A673 (cell line): ENCODE data around the gene MOV10. TPM values are rescaled to one million over a fixed set of nuclear protein-coding genes. Genes with fewer than 3 reads are reported as not detected.
A peak's percentile ranks its signal among the peaks of the same experiment; 100 is the strongest.

Source experiments
- BruUV-seq: library from RNA; stranded (reverse); fragments of 400-500 nt; replicated peaks from 2 replicates; lab custom pipeline; 2021; lab: Mats Ljungman, UMichigan
- CTCF ChIA-PET: fragments of 300-600 bp; sonication (Branson Sonifier 250); formaldehyde crosslinking; loops from one replicate; lab custom pipeline; 2022; ENCODE audit warnings: antibody characterized with exemption; lab: Charles Lee
- POLR2A ChIA-PET: fragments of 300-600 bp; sonication (Branson Sonifier 250); formaldehyde crosslinking; loops from one replicate; lab custom pipeline; 2022; ENCODE audit warnings: antibody characterized with exemption; ENCODE audit not compliant: low non-redundant PET; lab: Charles Lee
- DNase-seq: peaks from one replicate; pipeline ENCODE4 v3.0.0-alpha.2; 2015; ENCODE audit warnings: low spot score
- H3K27ac ChIP-seq: fragments of 200-600 bp; sonication (generic); 2 replicates; pipeline ENCODE4 v1.5.1; 2016; ENCODE audit warnings: mixed run types, low read depth, mild to moderate bottlenecking, mixed read lengths, antibody characterized with exemption, low read length; ENCODE audit not compliant: poor library complexity, severe bottlenecking
- H3K27me3 ChIP-seq: fragments of 200-600 bp; sonication (generic); replicated peaks from 2 replicates; pipeline ENCODE4 v1.6.1; 2017; ENCODE audit warnings: mixed run types, low read depth, mild to moderate bottlenecking, mixed read lengths, antibody characterized with exemption, low read length; ENCODE audit not compliant: insufficient read depth, poor library complexity
- H3K36me3 ChIP-seq: fragments of 200-600 bp; sonication (generic); 2 replicates; pipeline ENCODE4 v1.6.1; 2016; ENCODE audit warnings: mixed run types, mild to moderate bottlenecking, mixed read lengths, antibody characterized with exemption, low read length; ENCODE audit not compliant: insufficient read depth, poor library complexity, severe bottlenecking
- H3K4me1 ChIP-seq: fragments of 200-600 bp; sonication (generic); 2 replicates; pipeline ENCODE4 v1.6.1; 2017; ENCODE audit warnings: mixed run types, mild to moderate bottlenecking, mixed read lengths, antibody characterized with exemption, low read length; ENCODE audit not compliant: insufficient read depth, poor library complexity, severe bottlenecking
- H3K4me3 ChIP-seq: fragments of 200-600 bp; sonication (generic); 2 replicates; pipeline ENCODE4 v1.5.1; 2016; ENCODE audit warnings: low read depth, mixed run types, mild to moderate bottlenecking, mixed read lengths, low read length; ENCODE audit not compliant: poor library complexity, severe bottlenecking
- H3K9me3 ChIP-seq: fragments of 200-600 bp; sonication (generic); 2 replicates; pipeline ENCODE4 v1.6.1; 2016; ENCODE audit warnings: mixed run types, low read depth, mild to moderate bottlenecking, mixed read lengths, antibody characterized with exemption, low read length; ENCODE audit not compliant: poor library complexity, severe bottlenecking
- EZH2 ChIP-seq: fragments of 200-600 bp; sonication (generic); IDR thresholded peaks from 2 replicates; pipeline ENCODE4 v1.6.1; 2017; ENCODE audit warnings: borderline replicate concordance, low read depth, mild to moderate bottlenecking, mixed read lengths, antibody characterized with exemption, low read length; ENCODE audit not compliant: poor library complexity, severe bottlenecking
- intact Hi-C: fragments of 100-400 bp; cut with micrococcal nuclease; formaldehyde crosslinking; loops from one replicate; pipeline ENCODE4 v1.10.0; 2022; ENCODE audit not compliant: unreplicated experiment
- total RNA-seq: library from RNA; stranded (reverse); gene quantifications from 2 replicates; pipeline ENCODE4 v1.2.3, GENCODE V29; 2021
- TF ChIP-seq, protein P1 (sequence below): fragments of 300-800, 200-600 bp; sonication (generic); conservative IDR thresholded peaks from 2 replicates; pipeline ENCODE4 v1.5.1; 2017; ENCODE audit warnings: low read depth, mild to moderate bottlenecking, antibody characterized with exemption, low read length, moderate library complexity, mixed read lengths

MOV10 gene
- total RNA-seq, 1 experiment from 2014 or later = 87.1 TPM

DNA sequence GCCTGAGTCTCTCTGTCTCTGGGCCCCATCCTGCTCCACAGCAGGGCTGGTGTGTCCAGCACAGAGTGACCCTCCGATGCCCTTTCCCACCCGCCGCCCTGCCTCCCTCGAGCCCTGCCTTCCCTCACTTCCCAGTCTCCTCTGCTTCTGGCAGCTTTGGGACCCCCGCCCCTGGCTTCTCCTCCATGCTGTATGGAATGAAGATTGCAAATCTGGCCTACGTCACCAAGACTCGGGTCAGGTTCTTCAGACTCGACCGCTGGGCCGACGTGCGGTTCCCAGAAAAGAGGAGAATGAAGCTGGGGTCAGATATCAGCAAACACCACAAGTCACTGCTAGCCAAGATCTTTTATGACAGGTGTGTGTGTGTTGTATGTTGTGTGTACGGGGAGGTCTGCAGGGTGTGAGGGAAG is 14.3 kb downstream of the MOV10 start:
- Histone ChIP-seq H3K9me3 (no peaks in the 10 kb centered on the region), H3K36me3 (peaks cover 24% of the 10 kb centered on the region), H3K4me3 (no peak overlapping the region), H3K27ac (no peak overlapping the region), H3K27me3 (no peaks in the 10 kb centered on the region), H3K4me1 (no peaks in the 10 kb centered on the region)
- ChIA-PET POLR2A (interaction anchor here (0.5 kb wide), 1 partner anchor 16 kb away, joined by 3 read pairs; no protein-coding TSS in a partner anchor), CTCF (no interaction called here)
- TF ChIP-seq, protein P1, sequence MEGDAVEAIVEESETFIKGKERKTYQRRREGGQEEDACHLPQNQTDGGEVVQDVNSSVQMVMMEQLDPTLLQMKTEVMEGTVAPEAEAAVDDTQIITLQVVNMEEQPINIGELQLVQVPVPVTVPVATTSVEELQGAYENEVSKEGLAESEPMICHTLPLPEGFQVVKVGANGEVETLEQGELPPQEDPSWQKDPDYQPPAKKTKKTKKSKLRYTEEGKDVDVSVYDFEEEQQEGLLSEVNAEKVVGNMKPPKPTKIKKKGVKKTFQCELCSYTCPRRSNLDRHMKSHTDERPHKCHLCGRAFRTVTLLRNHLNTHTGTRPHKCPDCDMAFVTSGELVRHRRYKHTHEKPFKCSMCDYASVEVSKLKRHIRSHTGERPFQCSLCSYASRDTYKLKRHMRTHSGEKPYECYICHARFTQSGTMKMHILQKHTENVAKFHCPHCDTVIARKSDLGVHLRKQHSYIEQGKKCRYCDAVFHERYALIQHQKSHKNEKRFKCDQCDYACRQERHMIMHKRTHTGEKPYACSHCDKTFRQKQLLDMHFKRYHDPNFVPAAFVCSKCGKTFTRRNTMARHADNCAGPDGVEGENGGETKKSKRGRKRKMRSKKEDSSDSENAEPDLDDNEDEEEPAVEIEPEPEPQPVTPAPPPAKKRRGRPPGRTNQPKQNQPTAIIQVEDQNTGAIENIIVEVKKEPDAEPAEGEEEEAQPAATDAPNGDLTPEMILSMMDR = no peak
- no peak for TF ChIP-seq EZH2
- DNase-seq = no peak
- intact Hi-C loops = no loop called here
- BruUV-seq = no TSS peak

DNA sequence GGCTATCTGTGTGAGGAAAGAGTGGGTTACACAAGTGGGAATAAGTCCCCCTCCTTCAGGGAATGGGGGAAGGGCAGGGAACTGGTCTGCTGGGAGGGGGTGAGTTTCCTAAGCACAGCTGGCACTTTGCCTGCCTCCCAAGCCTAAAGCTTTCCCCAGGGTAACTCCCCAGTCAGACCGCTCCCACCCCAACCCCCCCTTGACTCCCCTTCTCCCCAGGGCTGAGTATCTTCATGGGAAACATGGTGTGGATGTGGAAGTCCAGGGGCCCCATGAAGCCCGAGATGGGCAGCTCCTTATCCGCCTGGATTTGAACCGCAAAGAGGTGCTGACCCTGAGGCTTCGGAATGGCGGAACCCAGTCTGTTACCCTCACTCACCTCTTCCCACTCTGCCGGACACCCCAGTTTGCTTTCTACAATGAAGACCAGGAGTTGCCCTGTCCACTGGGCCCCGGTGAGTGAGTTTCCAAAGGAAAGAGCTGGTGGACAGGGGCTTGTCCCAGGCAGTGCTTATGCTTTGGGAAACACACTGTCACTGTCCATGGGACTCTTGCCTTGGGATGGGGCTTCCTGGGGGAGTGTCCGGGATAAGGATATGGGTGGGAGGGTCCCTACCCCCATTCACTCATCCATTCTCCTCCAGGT is 14.9 kb downstream of the MOV10 start:
- ChIA-PET POLR2A (no interaction called here), CTCF (no interaction called here)
- no peak overlapping the region for H3K27ac ChIP-seq
- TF ChIP-seq, protein P1 = no peak
- TF ChIP-seq EZH2 = no peak
- no peaks in the 10 kb centered on the region for H3K4me1 ChIP-seq
- BruUV-seq = TSS peak; percentile 20
- H3K27me3 ChIP-seq = no peaks in the 10 kb centered on the region
- no peak for DNase-seq
- H3K9me3 ChIP-seq = no peaks in the 10 kb centered on the region
- H3K4me3 ChIP-seq = no peak overlapping the region
- H3K36me3 ChIP-seq = peaks cover 30% of the 10 kb centered on the region
- intact Hi-C loops = no loop called here

- H3K27me3 ChIP-seq = no peaks in the 10 kb centered on the region
- no peak for DNase-seq
- TF ChIP-seq, protein P1 = no peak
- no peak for TF ChIP-seq EZH2
- intact Hi-C loops = no loop called here
- ChIA-PET POLR2A (no interaction called here), CTCF (no interaction called here)
- H3K4me1 ChIP-seq = no peaks in the 10 kb centered on the region
- no peak overlapping the region for H3K27ac ChIP-seq
- H3K4me3 ChIP-seq = no peak overlapping the region
- no TSS peak for BruUV-seq
- H3K36me3 ChIP-seq = peaks cover 34% of the 10 kb centered on the region
- no peaks in the 10 kb centered on the region for H3K9me3 ChIP-seq
These were observed 15.4 kb downstream of the MOV10 start for GRCh38 chr1:112689842-112690237.
